NT2/D1 (cell line): ENCODE results near the gene CHST9.

Experiments used
- SUZ12 ChIP-seq: IDR thresholded peaks from 2 replicates; pipeline ENCODE4 v1.6.1; 2011; ENCODE audit not compliant: insufficient read length, insufficient read depth; ENCODE audit errors: extremely low read depth
- YY1 ChIP-seq: IDR thresholded peaks from 2 replicates; pipeline ENCODE4 v1.6.1; 2011; ENCODE audit not compliant: insufficient read length, insufficient read depth
- ZNF274 ChIP-seq: IDR thresholded peaks from 2 replicates; pipeline ENCODE4 v1.6.1; 2011; ENCODE audit warnings: mild to moderate bottlenecking, low read depth, low read length

DNA sequence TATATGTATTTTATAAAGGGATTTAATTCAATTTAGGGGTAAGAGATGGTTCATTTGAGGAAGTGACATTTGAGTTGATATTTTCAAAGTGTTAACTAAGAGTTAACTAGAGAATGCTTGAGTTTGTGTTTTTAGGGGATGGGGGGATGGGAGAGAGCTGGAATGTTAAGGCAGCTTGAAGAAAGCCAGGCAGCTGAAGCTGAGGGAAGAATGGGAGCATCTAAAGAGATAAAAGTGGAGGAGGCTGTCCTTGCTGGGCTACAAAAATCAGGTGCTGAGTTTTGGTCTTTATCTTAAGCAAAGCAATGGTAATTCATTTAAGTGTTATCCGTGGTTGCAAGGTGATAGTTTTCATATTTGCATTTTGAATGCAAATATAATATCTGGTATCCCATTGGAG, 9.2 kb downstream of the CHST9 start:
- TF ChIP-seq YY1 = no peak
- no peak for TF ChIP-seq ZNF274
- TF ChIP-seq SUZ12 = no peak
